ENCODE measurements around the gene GDF7.

GDF7 gene

DNA sequence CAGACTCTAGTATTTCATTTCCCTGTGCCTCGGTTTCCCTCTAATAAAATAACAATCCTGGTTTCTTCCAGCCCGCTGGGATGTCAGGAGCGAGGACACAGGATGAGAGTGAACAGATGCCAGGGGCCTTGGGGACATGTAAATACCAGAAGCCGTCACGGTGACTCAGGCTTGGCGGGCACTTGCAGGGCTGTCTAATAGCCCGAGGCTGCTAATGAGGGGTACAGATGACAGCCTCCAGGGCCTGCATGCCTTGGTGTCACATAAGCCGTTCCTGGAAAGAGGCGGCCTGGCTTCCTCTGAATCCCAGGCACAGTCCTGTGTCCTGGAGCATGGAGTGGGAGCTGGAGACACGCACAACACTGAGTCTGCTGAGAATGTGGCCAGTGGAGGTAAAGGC, 44.2 kb upstream of the GDF7 start:
- Histone ChIP-seq H3K9ac (ENCODE audit: low read depth in 1 of 2, low read length in 2 of 2) (no peak overlapping the region), H3K9me3 (ENCODE audit: control insufficient read depth in 2 of 2, low read length in 2 of 2) (no peaks in the 10 kb centered on the region)

DNA sequence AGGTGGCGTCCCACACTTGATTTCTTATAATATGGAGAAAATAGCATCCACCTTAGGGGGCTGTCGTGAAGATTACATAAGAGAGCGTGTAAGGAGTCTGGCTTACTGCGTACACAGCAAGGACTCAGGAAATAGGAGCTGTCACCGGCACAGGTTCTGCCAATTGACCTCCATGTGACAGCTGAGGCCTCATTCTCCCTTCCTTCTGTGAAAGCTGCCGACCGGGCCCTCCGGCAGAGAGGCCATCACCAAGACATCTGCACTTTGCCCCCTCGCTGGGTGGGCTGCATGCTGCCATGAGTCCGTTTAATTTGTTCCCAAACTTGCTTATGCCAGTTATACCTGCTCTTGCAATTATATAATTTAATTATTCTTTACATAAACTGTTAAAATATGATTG, 43.7 kb upstream of the GDF7 start:
- H3K4me3 ChIP-seq (ENCODE audit: low read length in 2 of 2) = no peak overlapping the region
- no peak overlapping the region for H3K27ac ChIP-seq (ENCODE audit: low read depth in 2 of 2, low read length in 2 of 2)
- no peaks in the 10 kb centered on the region for H3K27me3 ChIP-seq (ENCODE audit: control insufficient read depth in 2 of 2, insufficient read depth in 2 of 2, low read length in 2 of 2)
- no peaks in the 10 kb centered on the region for H3K9me3 ChIP-seq (ENCODE audit: control insufficient read depth in 2 of 2, low read length in 2 of 2)
- H3K9ac ChIP-seq (ENCODE audit: low read depth in 1 of 2, low read length in 2 of 2) = no peak overlapping the region
- H3K4me1 ChIP-seq (ENCODE audit: control insufficient read depth in 2 of 2, insufficient read depth in 2 of 2, low read length in 2 of 2) = peaks cover 9 to 11% of the 10 kb centered on the region in 2 donors
- peaks cover 26 to 33% of the 10 kb centered on the region in 2 donors for H3K36me3 ChIP-seq (ENCODE audit: control insufficient read depth in 2 of 2, insufficient read depth in 2 of 2, low read length in 2 of 2)

More for the DNA sequence above, 44.2 kb upstream of the GDF7 start:
- H3K4me3 ChIP-seq (ENCODE audit: low read length in 2 of 2) = no peak overlapping the region
- peaks cover 12 to 17% of the 10 kb centered on the region in 2 donors for H3K4me1 ChIP-seq (ENCODE audit: control insufficient read depth in 2 of 2, insufficient read depth in 2 of 2, low read length in 2 of 2)
- H3K27ac ChIP-seq (ENCODE audit: low read depth in 2 of 2, low read length in 2 of 2) = no peak overlapping the region
- H3K36me3 ChIP-seq (ENCODE audit: control insufficient read depth in 2 of 2, insufficient read depth in 2 of 2, low read length in 2 of 2) = peaks cover 26 to 33% of the 10 kb centered on the region in 2 donors
- H3K27me3 ChIP-seq (ENCODE audit: control insufficient read depth in 2 of 2, insufficient read depth in 2 of 2, low read length in 2 of 2) = no peaks in the 10 kb centered on the region

DNA sequence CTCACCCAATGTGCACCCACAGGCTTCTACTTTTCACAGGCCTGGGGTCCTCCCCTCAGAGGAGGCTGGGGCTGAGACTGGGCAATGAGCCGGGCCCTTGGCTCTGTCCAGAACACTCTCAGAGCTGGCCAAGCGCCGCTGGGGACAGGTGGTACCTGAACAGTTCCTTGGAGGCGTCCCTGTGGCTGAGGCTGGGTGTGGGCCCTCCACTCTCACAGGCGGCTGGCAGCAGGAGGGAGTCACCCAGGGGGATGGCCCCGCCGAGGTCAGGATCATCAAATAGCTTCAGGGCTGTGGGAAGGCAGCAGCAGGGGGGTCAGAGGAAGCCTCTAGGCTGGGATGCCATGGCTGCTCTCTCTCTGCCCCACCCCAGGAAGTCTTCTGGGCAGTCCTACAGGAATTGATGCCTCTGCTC, 43.2 kb upstream of the GDF7 start:
- Histone ChIP-seq H3K4me3 (ENCODE audit: low read length in 2 of 2) (no peak overlapping the region), H3K27ac (ENCODE audit: low read depth in 2 of 2, low read length in 2 of 2) (peak overlapping the region in 1 of 2 donors; percentile 32), H3K9me3 (ENCODE audit: control insufficient read depth in 2 of 2, low read length in 2 of 2) (no peaks in the 10 kb centered on the region), H3K4me1 (ENCODE audit: control insufficient read depth in 2 of 2, insufficient read depth in 2 of 2, low read length in 2 of 2) (peaks cover 6 to 9% of the 10 kb centered on the region in 2 donors), H3K9ac (ENCODE audit: low read depth in 1 of 2, low read length in 2 of 2) (no peak overlapping the region), H3K36me3 (ENCODE audit: control insufficient read depth in 2 of 2, insufficient read depth in 2 of 2, low read length in 2 of 2) (peaks cover 26 to 34% of the 10 kb centered on the region in 2 donors), H3K27me3 (ENCODE audit: control insufficient read depth in 2 of 2, insufficient read depth in 2 of 2, low read length in 2 of 2) (no peaks in the 10 kb centered on the region)

DNA sequence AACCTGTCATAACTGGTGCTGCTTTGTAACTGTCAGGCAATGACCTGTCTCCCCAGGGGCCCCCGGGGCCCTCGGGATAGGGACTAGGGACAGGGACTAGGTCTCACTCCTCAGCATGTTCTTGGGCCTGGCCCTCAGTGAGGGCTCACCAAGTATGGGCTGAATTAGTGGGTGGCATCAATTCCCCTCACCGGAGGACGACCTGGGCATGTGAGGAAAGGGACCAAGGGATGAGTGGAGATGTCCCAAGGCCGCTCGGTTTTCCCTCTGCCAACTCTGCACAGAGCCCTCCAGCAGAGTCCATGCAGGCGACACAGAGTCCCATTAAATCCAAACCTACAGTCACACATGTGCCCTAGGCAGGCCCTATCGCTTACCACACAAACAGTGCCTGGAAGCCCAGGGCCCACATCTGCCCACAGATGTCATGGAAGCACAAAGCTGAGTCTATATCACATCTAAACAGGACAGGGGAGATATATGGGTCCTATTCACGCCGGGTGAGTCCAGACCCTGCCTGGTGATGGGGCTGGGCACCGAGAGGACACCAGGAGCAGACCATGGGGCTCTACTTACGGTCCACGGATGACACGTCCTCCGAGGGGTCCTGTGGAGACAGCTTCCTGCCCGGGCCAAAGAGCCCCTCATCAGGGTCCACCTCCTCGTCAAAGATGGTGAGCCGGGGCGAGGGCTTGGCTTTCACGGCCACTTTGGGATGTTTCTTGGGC, 42.6 kb upstream of the GDF7 start:
- no peak overlapping the region for H3K4me3 ChIP-seq (ENCODE audit: low read length in 2 of 2)
- peaks cover under 1 to 5% of the 10 kb centered on the region in 2 donors for H3K4me1 ChIP-seq (ENCODE audit: control insufficient read depth in 2 of 2, insufficient read depth in 2 of 2, low read length in 2 of 2)
- no peaks in the 10 kb centered on the region for H3K9me3 ChIP-seq (ENCODE audit: control insufficient read depth in 2 of 2, low read length in 2 of 2)
- H3K27ac ChIP-seq (ENCODE audit: low read depth in 2 of 2, low read length in 2 of 2) = no peak overlapping the region
- no peak overlapping the region for H3K9ac ChIP-seq (ENCODE audit: low read depth in 1 of 2, low read length in 2 of 2)
- no peaks in the 10 kb centered on the region for H3K27me3 ChIP-seq (ENCODE audit: control insufficient read depth in 2 of 2, insufficient read depth in 2 of 2, low read length in 2 of 2)
- H3K36me3 ChIP-seq (ENCODE audit: control insufficient read depth in 2 of 2, insufficient read depth in 2 of 2, low read length in 2 of 2) = peaks cover 26 to 39% of the 10 kb centered on the region in 2 donors

DNA sequence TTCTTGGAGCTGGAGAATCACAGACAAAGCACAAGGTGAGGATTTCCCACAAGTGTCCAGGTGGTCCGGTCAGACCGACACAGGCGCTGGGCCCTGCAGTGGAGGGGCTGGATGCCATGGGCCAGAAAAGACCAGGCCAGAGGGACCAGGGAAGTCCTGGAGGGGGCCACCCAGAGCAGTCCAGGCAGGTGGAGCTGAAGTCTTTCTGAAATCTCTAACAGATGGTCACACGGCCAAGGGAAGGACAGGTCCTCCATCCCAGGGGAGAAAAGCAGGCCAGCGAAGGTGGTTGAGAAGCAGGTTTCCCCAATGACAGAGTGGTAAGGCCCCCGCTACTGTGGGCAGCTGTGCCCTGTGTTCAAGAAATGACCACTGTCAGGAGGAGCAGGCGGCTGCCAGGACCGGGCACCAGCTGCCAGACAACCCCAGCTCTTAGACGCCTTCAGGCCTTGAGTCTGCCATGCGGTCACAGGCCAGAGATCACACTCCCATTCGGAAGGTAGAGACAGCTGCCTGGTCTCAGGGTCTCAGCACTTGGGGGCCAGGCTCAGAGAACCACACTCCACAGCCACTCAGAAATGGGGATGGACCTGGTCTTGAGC, 42.0 kb upstream of the GDF7 start:
- H3K4me3 ChIP-seq (ENCODE audit: low read length in 2 of 2) = no peak overlapping the region
- H3K36me3 ChIP-seq (ENCODE audit: control insufficient read depth in 2 of 2, insufficient read depth in 2 of 2, low read length in 2 of 2) = peaks cover 31 to 44% of the 10 kb centered on the region in 2 donors
- no peaks in the 10 kb centered on the region for H3K9me3 ChIP-seq (ENCODE audit: control insufficient read depth in 2 of 2, low read length in 2 of 2)
- peaks cover 0 to 5% of the 10 kb centered on the region in 2 donors for H3K4me1 ChIP-seq (ENCODE audit: control insufficient read depth in 2 of 2, insufficient read depth in 2 of 2, low read length in 2 of 2)
- no peaks in the 10 kb centered on the region for H3K27me3 ChIP-seq (ENCODE audit: control insufficient read depth in 2 of 2, insufficient read depth in 2 of 2, low read length in 2 of 2)
- H3K9ac ChIP-seq (ENCODE audit: low read depth in 1 of 2, low read length in 2 of 2) = no peak overlapping the region
- H3K27ac ChIP-seq (ENCODE audit: low read depth in 2 of 2, low read length in 2 of 2) = peak overlapping the region; percentile 53 to 55

DNA sequence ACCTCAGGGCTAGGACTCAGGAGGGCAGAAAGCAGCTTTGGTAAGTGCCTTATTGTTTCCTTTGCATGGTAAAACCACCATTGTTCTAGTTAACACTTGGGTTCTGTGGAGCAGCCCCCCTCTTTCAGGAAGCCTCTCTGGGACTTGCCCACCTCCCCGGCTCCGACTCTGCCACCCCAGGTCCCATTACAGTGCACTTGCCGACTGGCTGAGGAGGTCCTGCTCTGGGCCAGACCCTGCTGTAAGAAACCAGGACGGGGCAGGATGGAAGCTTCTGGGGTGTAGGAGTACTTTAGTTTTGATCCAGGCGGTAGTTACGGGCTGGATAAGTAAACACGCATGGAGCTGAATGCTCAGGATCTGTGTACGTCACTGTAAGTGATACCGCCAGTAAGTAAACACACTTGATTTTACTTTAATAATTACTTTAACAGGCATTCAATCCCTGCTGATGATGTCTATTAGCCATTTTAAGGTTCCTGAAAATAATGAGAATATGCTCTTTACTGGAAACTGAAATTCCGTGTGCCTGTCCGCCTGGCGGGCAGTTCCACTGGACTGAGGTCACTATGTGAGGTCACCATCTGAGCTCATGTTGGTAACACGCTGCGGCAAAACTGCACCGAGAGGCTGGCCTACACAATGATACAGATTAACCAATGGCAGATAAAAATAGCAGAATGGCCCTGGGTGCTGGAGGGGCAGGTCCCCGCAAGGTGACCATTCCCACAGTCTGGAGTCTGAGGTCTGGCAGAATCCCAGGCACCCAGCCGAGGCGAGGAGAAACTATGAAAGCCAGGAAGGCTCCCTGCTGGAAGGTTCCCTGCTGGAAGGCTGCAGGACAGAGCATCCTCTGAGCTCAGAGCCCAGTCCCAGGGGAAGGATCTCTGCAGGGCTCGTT, 41.2 kb upstream of the GDF7 start:
- Histone ChIP-seq H3K27me3 (ENCODE audit: control insufficient read depth in 2 of 2, insufficient read depth in 2 of 2, low read length in 2 of 2) (no peaks in the 10 kb centered on the region), H3K9ac (ENCODE audit: low read depth in 1 of 2, low read length in 2 of 2) (no peak overlapping the region), H3K27ac (ENCODE audit: low read depth in 2 of 2, low read length in 2 of 2) (peak overlapping the region; percentile 53 to 55), H3K4me3 (ENCODE audit: low read length in 2 of 2) (no peak overlapping the region), H3K36me3 (ENCODE audit: control insufficient read depth in 2 of 2, insufficient read depth in 2 of 2, low read length in 2 of 2) (peaks cover 26 to 44% of the 10 kb centered on the region in 2 donors), H3K4me1 (ENCODE audit: control insufficient read depth in 2 of 2, insufficient read depth in 2 of 2, low read length in 2 of 2) (peaks cover 0 to 5% of the 10 kb centered on the region in 2 donors), H3K9me3 (ENCODE audit: control insufficient read depth in 2 of 2, low read length in 2 of 2) (no peaks in the 10 kb centered on the region)

DNA sequence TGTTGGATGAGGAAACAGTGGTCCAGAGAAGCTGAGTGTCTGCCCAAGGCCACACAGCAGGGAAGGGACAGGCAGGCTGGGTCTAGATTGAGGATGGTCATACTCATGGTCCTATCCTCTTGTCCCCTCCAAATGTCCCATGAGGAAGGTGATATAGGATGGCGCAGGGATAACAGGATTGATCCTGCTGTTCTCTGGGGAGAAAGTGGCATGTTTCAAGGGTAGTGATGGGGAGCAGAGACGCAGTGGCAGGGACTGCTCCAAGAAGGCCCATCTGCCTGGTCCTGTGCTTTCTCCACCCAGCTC, 40.6 kb upstream of the GDF7 start:
- Histone ChIP-seq H3K9me3 (ENCODE audit: control insufficient read depth in 2 of 2, low read length in 2 of 2) (no peaks in the 10 kb centered on the region), H3K27ac (ENCODE audit: low read depth in 2 of 2, low read length in 2 of 2) (peak overlapping the region; percentile 7 to 26), H3K9ac (ENCODE audit: low read depth in 1 of 2, low read length in 2 of 2) (no peak overlapping the region), H3K27me3 (ENCODE audit: control insufficient read depth in 2 of 2, insufficient read depth in 2 of 2, low read length in 2 of 2) (no peaks in the 10 kb centered on the region), H3K4me3 (ENCODE audit: low read length in 2 of 2) (no peak overlapping the region), H3K4me1 (ENCODE audit: control insufficient read depth in 2 of 2, insufficient read depth in 2 of 2, low read length in 2 of 2) (peaks cover 0 to 5% of the 10 kb centered on the region in 2 donors), H3K36me3 (ENCODE audit: control insufficient read depth in 2 of 2, insufficient read depth in 2 of 2, low read length in 2 of 2) (peaks cover 25 to 40% of the 10 kb centered on the region in 2 donors)

DNA sequence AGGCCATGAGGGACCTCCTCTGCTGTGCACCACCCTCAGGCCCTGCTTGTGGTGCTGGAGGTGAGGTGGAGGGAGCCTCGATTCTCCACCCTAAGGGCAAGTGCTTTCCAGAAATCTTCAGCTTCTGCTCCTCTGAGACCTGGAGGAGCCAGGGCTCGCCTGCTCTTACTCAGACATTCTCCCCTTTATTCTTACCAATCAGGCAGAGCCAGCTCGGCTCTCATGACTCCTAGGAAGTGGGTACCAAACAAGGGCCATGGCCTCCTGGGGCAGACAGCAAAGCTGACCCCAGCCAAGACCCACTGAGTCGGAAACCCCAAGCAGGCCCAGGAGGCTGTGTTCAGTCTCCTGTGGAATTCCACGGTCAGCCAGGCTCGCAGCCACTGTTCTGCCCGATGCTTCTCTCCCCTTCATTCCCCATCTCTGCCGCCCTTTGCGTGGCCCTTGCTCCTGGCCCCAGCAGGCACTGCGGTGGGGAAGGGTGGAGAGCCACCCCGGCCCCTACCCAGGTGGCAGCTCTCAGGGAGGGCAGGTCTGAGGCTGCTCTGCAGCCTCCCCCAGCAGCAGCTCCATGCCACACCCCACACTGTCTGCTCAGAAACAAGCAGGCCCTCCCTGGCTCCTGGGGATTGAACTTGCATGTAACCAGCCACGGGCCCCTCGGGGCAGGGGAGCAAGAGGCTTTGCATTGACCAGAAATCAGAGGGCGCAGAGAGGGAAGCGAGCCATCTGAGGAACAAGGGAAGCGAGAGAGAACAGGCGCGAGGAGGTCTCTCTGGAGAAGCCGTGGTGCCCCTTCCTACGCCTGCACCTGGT, 40.0 kb upstream of the GDF7 start:
- Histone ChIP-seq H3K36me3 (ENCODE audit: control insufficient read depth in 2 of 2, insufficient read depth in 2 of 2, low read length in 2 of 2) (peaks cover 20 to 35% of the 10 kb centered on the region in 2 donors), H3K9ac (ENCODE audit: low read depth in 1 of 2, low read length in 2 of 2) (no peak overlapping the region), H3K27me3 (ENCODE audit: control insufficient read depth in 2 of 2, insufficient read depth in 2 of 2, low read length in 2 of 2) (no peaks in the 10 kb centered on the region), H3K9me3 (ENCODE audit: control insufficient read depth in 2 of 2, low read length in 2 of 2) (no peaks in the 10 kb centered on the region), H3K4me1 (ENCODE audit: control insufficient read depth in 2 of 2, insufficient read depth in 2 of 2, low read length in 2 of 2) (peaks cover 0 to 5% of the 10 kb centered on the region in 2 donors), H3K27ac (ENCODE audit: low read depth in 2 of 2, low read length in 2 of 2) (peak overlapping the region; percentile 7 to 26), H3K4me3 (ENCODE audit: low read length in 2 of 2) (no peak overlapping the region)

DNA sequence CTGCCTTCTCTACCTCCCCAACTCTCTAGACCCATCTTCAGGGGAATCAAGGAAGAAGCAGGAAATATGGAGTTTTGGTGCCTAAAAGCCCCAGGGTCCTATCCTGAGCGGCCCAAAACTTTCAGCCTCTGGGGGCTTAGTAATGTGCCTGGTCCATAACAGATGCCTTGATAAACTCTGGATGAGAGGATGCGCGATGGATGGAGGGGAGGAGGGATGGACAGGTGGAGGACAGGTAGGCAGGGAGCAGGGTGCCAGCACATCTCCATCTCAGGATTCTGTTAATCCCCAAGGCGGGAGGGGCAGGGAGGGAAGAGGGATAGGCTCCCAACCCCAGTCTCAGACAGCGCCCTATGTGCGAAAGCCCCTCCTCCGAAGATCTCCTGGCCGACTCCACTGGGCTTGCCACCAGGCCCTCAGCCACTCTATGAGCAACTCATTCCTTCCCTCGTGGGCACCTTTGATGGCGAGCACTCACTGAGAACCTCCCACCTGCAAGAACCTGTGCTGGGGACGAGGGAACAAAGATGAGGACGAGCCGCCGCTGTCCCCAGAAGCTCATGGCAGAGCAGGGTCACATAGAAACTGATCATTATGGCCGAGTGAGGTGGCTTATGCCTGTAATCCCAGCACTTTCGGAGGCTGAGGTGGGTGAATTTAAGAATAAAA, 39.1 kb upstream of the GDF7 start:
- Histone ChIP-seq H3K9me3 (ENCODE audit: control insufficient read depth in 2 of 2, low read length in 2 of 2) (no peaks in the 10 kb centered on the region), H3K27me3 (ENCODE audit: control insufficient read depth in 2 of 2, insufficient read depth in 2 of 2, low read length in 2 of 2) (no peaks in the 10 kb centered on the region), H3K9ac (ENCODE audit: low read depth in 1 of 2, low read length in 2 of 2) (no peak overlapping the region), H3K4me3 (ENCODE audit: low read length in 2 of 2) (no peak overlapping the region), H3K27ac (ENCODE audit: low read depth in 2 of 2, low read length in 2 of 2) (no peak overlapping the region), H3K36me3 (ENCODE audit: control insufficient read depth in 2 of 2, insufficient read depth in 2 of 2, low read length in 2 of 2) (peaks cover 13 to 27% of the 10 kb centered on the region in 2 donors), H3K4me1 (ENCODE audit: control insufficient read depth in 2 of 2, insufficient read depth in 2 of 2, low read length in 2 of 2) (peaks cover 0 to 5% of the 10 kb centered on the region in 2 donors)

Data from mucosa of rectum (tissue), 2 donors.